ENCODE results near the gene ZNF217.
"Not testable (repeated sequence)": the region's sequence is repeated elsewhere in the genome, so short reads cannot be mapped to it uniquely, and the experiment has no call there.

Gene ZNF217

DNA sequence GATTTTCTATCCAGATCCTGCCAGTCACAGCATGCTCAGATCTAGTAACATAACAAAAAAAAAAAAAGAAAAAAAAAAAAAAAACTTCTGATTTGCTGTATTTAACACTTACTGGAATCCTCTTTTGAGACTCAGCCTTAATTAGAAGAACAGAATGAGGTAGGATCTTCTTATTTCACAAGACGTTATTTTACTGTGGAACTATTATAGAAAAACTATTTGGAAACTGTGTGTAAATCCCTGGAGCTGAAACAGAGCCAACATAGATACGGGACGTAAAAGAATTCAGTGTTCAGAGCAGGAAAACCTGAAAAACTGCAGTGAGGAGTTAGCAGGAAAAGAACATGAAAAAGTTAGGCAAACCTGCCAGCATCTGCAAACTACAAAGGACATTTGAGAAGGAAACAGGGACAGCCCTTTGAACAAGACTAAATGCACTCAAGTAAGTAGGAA, 3.4 kb upstream of the ZNF217 start:
- DNase-seq, result no peak

DNA sequence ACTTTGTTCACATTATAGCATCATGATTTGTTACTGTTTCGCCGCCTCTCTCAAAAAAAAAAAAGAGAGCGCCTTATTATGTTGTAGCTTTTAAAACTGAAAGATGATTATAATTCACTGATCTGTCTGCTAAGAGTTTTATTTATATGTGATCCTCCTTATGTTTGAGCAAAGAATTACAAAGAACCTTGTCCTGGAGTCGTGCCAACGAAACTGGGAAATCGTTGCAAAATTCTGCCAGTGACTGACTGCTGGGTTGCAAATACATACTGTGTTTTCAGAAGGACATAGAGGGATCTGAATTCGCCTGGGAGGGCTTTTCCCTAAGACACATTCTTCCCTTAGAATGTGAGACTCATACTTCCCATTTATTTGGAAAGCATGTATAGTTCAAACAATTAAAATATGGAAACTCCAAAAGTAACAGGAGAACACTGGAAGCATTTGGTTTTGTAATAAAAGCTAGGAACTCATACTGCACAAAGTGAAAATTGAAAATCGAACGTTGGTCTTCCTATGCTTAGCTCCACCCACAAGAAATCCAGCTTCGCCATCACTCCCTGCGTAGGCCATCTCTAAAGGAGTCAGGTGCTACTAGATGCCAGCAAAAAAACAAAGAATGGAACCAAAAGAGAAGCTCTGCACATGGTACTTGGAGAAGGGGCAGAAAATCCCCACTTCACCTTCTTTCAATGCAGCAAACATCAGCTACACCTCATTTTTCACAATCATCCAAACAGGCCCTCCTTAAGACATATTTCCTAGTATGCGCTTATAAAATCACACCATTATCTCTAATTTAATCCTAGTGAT, 2.8 kb upstream of the ZNF217 start:
- DNase-seq, result not testable (repeated sequence)

DNA sequence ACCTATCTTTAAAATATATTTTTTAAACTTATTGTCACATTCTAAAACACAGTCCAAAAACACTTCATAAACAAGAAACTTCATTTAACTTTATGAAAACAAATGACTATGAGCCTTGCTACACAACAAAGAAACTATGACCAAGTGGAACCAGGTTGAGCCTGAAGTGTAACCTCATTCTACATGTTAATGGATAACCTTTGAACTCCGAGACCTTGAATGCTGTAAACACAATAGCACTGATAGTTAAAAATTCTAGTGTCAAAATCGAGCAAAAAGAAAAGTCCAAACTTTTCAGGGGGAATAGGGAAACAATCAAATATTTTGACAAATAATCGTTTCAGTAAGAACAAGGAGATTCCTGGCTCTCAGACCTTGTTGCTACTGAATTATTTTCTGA, 2.1 kb upstream of the ZNF217 start:
- DNase-seq, result not testable (repeated sequence)

DNA sequence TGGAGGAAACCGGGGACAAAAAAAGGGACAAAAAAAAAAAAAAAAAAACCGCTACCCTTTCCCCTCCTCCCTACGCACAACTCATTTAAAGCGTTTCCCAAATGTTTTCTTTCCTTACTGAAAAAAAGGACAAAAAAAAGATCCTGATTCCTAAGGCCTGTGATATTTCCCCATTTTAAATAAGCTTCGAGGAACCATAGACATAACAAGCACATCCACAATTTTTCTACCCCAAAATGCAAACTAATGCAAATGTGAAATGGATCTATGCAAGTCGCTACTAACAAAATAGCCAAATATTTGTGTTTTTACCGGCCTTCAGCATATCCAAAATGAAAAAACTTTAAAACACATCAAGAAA, 1.4 kb upstream of the ZNF217 start:
- DNase-seq, result no peak

DNA sequence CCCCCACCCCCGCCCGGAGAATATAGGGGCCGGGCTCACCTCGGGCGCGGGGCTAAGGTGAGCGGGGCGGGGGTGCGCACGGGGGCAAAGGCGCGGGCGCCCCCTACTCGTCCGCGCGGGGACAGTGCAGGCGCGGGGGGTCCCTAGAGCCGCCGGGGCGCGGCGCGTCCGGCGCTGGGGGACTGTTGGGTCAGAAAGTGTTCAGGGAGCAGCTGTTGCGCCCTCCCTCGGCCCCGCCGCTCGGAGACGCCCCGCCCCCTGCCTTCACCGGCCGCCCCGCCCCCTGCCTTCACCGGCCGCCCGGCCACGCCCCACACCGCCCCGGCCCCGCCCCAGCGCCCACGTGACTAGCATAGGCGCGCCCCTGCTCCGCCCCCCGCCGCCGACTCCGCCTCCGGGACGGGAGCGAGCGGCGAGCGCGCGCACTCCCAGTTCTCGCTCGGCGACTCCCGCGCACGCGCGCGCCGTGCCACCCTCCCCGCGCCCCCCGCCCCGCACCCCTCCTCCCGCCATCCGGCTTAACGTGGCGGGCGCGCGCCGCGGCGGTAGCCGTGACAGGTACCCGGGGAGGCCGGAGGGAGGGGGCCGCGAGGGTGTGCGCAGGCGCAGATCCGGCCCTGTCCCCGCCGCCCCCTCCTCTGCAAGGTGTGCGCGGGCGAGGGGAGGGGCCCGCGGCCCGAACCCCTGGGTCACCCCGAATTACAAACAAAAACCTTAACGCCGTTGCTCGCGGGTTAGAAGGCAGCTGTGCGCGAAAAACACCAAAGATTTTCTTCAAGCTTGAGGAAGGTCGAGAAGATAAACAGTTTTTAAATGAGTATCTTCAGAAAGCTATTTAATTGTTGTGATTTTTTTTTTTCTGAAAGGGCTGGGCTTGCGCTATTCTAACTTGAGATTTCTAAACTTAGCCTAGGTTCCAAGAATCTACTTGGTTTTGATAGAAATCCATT, 704 bp upstream of the ZNF217 start:
- peak; percentile 75 for DNase-seq

DNA sequence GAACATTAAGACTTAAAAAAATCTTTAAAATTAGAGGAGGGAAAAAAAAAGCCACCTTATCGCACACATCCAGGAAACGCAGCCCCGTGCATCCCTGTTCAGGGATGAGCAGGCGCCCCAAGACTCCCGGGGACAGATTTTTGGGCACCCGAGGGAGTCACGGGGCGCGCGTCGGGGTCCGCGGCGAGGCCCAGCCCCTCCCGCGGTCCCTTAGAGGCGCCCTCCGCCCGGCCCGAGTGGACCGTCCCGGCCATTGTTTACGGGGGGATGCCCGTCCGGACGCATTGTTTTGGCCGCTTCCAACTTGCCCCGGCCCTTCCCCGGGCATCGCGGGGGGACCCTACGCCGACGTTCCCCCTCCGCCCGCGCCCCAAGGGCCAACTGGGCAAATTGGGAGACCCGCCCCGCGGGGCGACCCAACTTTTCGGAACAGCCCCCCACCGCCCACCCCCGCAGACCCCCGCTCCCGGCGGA, 610 bp downstream of the ZNF217 start:
- DNase-seq, result no peak

DNA sequence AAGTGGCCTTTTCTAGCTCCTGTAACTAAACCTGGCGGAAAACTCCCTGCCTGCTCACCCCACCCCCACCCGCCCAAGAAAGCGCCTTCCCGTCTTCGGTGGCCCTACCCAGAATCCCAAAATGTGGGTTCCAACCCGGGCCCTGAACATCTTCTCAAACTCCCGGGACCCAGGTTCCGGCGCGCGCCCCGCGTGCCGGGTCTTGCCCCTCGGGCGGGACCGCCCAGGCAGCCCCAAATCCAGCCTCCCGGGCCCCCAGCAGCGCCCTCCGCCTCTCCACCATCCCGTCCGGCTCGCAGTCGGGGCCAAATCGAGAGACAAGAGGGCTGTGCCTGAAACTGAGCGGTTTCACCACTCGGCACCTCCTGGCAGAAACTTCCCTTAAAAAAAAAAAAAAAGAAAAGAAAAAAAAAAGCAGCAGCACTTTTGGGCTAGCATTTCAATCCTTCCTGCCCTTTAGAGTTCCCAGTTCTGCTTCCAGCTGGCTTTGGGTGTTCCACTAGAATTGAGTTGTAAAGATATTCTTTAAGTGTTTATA, 1.1 kb downstream of the ZNF217 start:
- not testable (repeated sequence) for DNase-seq

DNA sequence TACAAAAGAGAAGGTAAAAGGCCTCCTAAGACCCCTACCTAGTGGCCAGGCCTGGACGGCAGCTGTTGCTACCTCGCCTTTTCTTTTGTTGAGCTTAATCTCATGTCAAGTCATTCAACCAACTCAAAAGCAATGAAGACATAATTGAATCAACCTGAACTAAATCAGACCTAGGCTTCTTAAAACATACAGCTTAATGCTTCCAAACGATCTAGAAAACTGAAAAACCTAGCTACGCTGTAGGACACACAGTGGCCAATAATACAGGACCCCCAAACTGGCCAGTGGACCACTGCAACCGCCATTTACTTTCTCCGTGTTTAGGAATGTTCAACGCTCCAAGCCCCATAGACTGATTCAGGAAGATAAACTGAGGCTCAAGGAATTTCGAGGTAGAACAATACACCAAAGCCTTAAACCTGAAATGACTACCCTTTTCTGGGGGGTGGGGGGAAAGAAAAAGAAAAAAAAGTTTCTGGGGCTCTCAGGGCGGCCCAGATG, 1.6 kb downstream of the ZNF217 start:
- DNase-seq, result not testable (repeated sequence)

DNA sequence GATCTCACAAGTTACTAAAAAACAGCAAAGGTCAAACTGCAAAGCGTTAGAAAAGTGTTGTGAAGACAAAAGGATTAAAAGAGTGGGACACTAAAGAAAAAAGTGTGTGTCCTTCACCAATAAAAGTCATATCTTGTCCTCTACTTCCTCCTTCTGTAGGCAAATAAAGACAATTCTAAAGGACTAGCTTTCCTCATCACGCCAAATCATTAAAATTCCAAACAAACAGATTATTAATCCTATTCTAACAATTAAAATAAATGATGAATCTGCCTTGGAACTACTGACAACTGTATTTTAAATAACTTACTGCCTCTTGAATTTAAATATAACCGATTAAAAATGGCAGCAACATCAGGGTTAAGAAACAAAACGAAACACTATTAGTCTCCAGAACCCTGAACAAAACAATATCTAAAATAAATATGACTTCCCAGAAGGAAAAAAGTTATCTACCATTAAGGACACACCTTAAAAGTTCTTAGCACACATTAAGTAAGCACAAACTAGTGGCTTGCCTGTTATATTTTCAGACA, 2.4 kb downstream of the ZNF217 start:
- not testable (repeated sequence) for DNase-seq

DNA sequence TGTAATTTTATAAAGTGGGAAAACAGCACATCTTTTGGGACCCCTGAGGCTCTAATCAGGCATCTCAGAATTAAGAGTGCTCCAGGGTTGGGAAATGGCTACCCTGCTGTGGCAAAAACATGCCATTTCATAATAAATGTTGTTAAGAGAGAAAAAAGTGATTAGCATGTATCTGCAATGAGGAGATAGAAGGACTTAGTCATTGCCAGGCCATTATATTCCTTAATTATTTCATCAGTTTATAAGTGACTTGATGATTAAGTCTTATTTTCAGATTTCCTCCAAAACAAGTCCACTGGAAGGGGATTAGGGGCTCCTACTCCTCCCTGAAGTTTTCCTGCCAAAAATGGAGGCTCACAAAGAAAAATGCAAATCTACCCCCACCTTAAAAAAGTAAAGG, 3.0 kb downstream of the ZNF217 start:
- DNase-seq, result not testable (repeated sequence)

DNA sequence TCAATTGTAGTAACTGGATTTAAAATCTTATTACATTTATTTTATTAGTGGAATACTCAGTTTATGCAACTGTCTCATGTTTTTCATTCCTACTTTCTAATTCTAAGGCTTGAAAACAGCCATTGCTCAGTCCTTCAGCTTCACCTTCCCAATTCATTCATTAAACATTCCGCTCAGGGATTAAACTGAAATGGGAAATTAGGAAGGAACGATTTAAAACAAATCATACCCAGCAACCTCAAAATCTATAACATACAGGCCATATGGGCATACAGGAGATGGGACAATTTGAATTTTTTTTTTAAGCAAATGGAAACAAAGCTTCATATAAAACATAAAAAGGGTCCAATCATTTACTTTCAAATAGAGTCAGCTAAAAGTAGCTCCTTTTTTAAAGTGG, 3.5 kb downstream of the ZNF217 start:
- DNase-seq, result not testable (repeated sequence)

DNA sequence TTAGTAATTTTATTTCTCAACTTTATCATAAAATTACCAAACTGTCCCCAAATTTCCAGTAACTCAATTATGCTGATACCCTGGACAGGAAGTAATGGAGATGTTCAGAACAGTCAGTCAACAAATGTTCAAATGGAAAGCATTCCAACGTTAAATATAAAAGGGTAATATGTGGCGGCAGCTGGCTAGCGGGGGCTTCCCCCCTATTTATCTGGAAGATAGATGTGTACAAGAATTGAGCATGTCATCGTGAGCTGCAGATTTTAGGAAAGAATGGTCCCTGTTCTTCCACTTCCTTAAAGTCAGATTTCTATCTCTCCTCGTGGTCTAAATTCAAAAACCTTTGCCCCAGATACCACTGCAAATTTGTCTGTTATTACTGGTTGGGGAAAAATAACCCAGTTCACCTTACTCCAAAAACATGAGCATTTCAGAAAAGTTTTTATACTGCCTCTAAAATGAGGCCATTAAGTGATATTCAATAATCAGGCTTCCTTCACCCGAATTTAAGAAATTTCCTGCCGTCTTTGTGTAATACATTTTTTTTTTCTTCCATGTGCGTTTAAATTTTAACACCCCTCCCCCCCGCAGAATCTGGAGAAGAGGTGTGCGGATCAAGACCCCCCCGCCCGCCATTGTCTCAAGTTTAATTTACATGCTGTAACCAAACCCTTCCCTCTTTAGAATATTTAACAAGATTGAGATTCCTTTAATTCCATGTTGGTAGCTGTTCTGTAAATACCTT, 4.1 kb downstream of the ZNF217 start:
- not testable (repeated sequence) for DNase-seq

DNA sequence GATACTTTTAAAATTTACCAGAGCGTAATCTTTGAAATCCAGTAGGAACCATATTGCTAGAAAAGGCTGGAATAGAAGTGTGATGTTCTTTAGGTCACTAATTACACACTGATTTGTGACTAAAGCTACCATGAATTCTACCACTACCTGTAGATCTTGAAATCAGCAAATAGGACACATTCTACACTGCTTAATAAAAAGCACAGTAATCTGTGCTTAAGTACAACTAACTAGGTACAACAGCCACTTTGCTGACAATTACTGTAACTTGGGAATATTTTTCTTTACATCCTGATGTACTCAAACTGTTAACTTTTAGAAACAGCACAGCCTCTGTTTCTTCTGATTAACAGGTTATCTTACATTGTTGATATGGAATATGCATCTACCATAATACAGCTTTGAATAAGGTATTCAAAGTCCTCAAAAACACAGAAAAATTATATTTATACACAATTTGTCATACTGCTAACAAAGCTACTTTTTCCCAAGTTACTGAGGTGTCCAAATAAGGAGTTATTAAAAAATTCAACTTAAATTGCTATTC, 6.4 kb downstream of the ZNF217 start:
- DNase-seq, result not testable (repeated sequence)

DNA sequence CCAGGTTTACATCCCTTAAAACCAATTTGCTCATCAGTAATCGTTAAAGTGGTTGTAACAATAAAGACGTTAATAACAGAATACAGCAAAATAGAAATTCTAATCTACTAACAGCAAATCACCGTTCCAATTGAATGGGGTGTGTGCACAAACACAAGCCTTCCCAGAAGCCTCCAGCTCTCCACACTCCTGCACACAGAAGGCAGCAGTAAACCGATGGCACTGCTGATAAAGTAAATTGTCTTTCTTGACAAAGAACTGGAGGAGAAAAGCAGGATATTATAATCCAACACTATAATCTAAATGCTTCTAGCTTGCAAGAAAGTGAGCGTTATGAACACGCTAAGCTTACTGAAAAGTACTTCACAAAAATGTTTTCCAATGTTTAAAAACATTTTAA, 7.0 kb downstream of the ZNF217 start:
- no peak for DNase-seq

DNA sequence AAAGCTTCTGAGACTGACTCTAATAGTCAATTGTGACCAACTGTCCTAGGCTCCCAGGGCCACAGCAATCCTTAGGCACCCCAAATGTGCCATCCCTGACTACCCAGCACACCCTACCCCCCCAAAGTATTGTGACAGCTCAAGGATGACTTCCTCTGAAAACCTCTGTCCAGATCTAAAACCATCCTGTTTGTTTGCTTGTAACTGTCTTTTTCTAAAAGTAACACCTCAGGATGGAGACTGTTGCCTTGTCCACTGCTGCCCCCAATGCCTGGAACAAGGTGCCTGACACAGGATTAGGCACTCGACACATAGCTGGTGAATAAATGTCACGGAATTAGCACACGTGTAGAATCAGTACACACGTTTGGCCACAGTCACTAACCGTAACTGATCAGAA, 7.7 kb downstream of the ZNF217 start:
- not testable (repeated sequence) for DNase-seq

DNA sequence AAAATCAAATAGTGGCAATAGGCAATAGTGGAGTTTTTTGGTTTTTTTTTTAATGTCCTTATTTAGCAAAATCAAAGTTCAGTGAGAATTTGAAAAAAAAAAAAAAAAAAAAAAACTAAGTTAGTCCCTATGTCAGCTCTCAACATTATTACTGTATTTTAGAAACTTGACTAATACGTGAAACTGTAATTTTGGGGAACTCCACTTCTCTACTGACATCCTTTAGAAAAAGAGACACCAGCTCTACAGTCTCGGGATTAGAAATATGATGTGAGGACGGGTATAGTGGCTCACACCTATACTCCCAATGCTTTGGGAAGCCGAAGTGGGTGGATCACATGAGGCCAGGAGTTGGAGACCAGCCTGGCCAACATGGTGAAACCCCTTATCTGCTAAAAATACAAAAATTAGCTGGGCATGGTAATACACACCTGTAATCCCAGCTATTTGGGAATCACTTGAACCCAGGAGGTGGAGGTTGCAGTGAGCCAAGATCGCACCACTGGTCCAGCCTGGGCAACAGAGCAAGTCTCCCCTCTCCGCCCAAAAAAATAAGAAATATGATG, 8.6 kb downstream of the ZNF217 start:
- not testable (repeated sequence) for DNase-seq

DNA sequence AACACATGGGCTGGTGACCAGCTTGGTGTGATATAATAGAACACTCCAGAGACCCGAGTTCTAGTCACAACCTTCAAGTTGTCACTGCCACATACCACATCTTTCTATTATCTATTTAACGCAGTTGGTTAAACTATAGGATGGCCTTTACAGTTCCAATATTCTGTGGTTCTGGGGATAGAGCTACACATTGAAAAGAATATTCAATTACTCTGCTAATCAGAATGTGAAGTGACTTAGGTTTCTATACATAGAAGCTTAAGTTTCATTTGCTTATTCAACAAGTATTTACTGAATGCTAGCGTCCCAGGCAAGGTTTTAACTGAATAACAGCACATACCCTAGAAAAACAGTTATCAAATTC, 9.1 kb downstream of the ZNF217 start:
- not testable (repeated sequence) for DNase-seq

DNA sequence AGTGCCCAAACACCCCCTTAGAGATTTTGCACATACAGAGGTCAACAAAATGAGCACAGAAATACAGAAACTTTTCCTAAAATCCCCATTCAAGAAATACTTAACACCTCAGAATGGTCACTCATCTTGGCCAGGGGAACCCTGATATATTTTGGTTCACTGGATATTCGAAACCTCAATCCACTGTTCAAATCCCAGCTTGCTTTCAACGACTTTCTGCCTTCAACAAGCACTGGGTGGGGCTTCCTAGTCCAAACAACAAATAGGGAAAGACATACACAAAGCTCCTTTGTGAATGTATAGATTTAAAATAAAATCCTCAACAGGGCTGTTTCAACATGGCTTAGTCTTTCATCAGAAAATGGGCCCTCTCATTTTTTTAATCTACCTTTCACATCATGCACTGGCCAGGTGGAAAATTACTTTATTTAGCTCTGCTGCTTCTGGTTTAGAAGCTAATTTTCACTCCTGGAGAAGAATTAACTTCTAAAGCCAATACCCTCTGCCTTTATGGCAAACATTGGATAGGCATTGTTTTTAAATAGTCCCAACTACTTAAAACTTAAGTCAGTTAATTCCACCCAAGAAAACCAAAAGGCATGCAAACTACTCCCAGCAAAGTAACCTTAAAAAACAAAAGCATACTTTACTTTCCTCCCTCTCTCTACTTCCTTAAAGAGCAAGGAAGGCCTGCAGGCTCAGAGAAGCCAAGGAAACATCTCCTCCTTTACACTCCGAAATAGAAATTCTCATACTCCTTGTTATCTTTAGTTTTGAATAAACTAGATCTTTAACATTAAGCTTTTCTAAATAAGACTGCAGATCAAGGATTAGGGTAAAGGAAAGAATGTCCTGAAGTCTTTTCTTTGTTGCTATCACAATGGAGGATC, 9.7 kb downstream of the ZNF217 start:
- not testable (repeated sequence) for DNase-seq

DNA sequence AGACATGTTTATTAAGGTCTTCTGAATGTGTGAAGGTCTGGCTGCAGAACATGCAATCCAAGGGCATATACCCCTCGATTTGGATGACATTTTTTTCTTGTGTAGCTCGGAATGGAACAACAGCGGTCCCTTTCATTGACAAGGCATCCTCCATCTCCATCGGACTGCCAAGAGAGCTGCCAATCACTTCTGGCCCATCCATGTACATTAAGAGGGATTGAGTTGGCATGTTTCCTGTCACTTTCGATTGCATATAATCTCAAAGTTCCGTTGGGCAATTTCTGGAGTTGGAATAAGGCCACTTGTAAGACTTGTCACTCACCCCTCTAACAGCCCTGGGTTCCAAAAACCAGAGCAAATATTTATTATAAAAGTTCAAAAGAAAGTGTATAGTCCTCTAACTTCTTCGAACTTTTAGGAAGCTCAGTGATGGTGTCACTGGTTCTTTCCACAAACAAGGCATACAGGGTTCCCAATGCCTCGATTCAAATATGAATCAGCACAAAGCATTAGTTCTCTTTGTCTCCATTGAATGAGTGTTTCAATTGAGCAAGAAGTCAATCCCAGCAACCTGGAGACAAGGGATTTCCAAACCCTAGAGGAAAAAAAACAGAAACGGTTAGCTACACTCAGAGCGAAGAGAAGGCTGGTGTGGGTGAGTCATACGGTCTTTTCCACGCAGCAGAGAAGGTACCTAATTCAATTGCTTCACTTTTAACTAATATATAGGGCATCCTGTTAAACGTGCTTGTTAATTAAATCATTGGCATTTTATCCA, 10.9 kb downstream of the ZNF217 start:
- DNase-seq, result no peak

DNA sequence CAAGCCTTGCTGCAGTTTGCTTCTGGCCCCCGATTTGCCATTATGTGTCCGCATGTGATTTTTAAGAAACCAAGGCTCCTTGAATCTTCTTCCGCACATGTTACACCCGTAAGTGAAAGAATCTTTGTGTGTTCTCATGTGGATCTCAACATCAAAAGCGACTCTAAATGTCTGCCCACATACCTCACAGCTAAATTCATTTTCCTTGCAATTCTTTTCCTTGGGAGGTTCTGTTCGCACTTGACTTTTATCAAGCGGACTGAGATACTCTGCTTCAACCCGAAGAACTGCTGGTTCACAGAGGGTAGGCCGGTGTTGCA, 11.4 kb downstream of the ZNF217 start:
- DNase-seq, result no peak

All from NCI-H1436 treated with DMSO at 0.1 percent for 48 hours (cell line).